ENCODE measurements around the gene TMEM38B.
"Not testable (repeated sequence)": the region's sequence is repeated elsewhere in the genome, so short reads cannot be mapped to it uniquely, and the experiment has no call there.

TMEM38B gene

DNA sequence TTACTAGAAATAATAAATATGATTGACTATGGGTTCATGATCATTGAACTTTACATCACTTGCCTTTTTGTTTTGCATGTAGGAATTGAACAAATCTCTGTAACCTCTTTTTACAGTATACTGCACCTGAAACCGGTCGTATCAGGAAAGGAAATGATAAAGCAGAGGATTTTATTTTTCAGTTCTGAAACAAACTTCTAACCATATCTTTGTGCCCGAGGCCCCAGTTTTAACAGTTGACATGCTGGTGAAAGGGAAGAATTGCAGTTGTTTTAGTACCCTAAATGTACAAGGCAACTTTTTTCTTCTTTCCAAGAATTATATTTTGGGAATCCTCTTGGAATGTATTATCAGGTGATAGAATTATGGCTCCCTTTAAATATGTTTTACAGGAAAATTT is 27.8 kb downstream of the TMEM38B start:
- no peak for DNase-seq (ENCODE audit: low read depth)

DNA sequence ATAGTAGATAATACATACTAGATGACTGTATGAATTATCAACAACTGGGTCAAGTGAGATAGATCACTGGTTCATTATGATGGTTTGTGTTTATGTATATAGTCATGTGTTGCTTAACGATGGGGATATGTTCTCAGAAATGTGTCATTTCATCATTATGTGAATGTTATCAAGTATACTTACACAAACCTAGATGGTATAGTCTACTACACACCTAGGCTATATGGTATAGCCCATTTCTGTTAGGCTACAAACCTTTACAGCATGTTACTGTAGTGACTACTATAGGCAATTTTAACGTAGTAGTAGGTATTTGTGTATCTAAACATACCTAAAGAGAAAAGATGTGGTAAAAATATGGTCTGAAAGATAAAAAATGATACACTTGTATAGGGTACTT is 31.0 kb downstream of the TMEM38B start:
- no peak for DNase-seq (ENCODE audit: low read depth)

DNA sequence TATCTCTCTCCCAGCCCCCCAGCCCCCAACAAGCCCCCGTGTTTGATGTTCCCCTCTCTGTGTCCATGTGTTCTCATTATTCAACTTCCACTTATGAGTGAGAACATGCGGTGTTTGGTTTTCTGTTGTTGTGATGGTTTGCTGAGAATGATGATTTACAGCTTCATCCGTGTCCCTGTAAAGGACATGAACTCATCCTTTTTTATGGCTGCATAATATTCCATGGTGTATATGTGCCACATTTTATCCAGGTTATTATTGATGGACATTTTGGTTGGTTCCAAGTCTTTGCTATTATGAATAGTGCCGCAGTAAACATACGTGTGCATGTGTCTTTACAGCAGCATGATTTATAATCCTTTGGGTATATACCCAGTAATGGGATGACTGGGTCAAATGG is 33.9 kb downstream of the TMEM38B start:
- DNase-seq (ENCODE audit: low read depth), result not testable (repeated sequence)

DNA sequence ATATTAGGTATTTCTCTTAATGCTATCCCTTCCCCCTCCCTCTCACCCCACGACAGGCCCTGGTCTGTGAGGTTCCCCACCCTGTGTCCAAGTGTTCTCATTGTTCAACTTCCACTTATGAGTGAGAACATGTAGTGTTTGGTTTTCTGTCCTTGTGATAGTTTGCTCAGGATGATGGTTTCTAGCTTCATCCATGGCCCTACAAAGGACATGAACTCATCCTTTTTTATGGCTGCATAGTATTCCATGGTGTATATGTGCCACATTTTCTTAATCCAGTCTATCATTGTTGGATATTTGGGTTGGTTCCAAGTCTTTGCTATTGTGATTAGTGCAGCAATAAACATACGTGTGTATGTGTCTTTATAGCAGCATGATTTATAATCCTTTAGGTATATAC is 37.1 kb downstream of the TMEM38B start:
- not testable (repeated sequence) for DNase-seq (ENCODE audit: low read depth)

DNA sequence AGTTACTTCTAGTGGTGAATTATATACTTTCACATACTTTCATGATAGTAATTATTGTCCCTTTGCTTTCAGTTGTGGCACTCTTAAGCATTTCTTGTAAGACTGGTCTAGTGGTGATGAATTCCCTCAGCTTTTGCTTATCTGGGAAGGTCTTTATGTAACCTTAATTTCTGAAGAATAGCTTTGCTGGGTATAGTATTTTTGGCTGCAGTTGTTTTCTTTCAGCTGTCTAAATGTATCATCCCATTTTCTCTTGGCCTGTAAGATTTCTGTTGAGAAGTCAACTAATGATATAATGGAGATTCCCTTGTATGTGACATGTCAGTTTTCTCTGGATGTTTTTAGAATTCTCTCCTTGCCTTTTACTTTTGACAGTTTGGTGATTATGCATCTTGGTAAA is 41.0 kb downstream of the TMEM38B start:
- DNase-seq (ENCODE audit: low read depth), result no peak

DNA sequence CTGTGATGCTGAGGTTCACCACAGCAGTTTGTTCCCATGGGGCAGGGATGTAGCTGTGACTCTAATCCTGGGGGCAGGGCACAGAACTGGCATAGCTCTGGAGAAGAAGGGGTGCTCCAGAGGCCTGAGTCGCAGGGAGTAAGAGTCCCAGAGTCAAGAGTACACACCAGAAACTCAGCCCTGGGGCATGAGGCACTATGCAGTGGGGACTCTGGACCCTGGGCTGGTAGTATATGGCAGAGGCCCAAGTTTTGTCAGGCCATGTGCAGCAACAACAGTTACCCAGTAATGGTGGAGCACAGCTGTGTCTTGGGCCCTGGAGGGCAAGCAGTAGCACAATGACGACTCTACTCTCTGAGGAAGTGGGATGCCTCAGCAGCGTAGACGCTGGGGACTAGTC is 42.9 kb downstream of the TMEM38B start:
- no peak for DNase-seq (ENCODE audit: low read depth)

DNA sequence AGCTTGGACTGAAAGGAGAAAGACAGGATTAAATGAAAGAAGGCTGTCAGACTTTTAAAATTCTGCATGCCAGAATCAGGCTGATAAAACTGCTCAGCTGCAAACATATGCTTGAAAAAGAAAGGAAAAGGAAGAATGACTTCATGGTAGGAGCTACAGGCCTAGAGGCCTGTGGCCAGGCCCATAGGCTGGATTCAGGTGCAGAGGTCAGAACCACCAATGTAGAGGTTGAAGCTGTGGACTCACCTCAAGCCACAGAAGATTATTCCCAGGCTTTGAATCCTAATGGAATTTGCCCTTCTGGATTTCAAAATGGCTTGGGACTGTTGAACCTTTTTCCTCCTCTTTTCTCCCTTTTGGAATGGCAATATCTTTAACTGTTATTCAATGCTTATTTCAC is 47.7 kb downstream of the TMEM38B start:
- no peak for DNase-seq (ENCODE audit: low read depth)

DNA sequence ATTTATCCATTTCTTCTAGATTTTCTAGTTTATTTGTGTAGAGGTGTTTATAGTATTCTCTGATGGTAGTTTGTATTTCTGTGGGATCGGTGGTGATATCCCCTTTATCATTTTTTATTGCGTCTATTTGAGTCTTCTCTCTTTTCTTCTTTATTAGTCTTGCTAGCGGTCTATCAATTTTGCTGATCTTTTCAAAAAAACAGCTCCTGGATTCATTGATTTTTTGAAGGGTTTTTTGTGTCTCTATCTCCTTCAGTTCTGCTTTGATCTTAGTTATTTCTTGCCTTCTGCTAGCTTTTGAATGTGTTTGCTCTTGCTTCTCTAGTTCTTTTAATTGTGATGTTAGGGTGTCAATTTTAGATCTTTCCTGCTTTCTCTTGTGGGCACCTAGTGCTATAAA is 53.0 kb downstream of the TMEM38B start:
- not testable (repeated sequence) for DNase-seq (ENCODE audit: low read depth)

DNA sequence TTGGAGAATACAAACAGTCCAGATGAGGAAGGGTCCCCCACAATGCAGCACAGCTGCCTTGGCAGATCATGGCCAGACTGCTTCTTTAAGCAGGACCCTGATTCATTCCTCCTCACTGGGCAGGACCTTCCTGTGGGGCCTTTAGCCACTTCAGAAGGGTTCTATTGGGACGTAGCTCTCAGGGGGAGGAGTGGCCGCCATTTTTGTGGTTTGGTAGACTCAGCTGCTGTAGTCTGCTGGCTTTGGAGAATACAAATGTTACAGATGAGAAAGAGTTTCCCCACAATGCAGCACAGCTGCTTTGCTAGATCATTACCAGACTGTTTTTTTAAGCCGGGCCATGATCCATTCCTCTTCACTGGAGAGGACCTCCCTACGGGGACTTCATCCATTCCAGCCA is 57.4 kb downstream of the TMEM38B start:
- DNase-seq (ENCODE audit: low read depth), result no peak

DNA sequence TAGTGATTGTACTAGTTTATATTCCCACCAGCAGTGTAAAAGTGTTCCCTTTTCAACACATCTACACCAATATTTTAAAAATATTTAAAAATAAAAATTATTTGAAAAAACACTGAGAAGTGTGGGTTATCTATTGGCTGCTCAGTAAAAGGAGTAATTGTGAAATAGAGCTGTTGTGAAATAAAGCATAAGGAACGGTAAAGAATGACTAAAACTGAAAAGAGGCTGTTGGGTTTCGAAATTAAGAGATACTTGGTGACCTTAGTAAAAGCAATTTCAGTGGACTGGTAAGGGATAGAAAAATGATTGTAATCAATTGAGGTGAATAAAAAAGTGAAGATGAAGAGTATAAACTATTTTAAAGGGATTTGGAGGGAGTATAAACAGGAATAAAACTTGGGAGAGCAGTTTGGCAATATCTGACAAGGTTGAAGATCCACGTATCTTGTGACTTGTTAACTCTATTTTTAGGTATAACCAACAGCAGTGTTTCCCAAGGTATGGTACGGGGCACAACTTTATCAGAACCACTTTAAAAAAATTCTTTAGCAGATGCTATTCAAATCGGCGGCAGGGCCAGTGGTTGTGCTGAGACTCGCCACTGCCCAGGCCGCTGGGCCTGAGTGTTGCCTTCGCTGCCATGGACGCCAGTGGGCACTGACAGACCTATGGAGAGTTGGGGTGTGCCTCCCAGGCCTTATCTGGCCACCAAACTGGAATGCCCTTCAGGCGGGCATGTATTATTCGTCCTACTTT is 63.3 kb downstream of the TMEM38B start:
- no peak for DNase-seq (ENCODE audit: low read depth)

DNA sequence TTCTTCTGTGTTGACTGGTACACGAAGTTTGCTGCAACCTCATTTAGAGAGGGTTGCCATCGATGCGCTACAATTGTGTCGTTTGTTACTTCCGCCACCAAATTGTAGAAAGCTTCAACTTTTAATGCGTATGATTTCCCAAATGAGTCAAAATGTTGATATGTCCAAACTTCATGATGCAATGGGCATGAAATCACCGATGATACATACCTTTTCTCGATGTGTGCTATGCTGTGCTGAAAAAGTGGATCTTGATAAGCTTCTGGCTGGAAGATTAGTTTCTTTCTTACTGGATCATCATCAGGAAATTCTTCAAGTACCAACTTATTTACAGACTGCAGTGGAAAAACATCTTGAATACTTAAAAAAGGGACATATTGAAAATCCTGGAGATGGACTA is 65.7 kb downstream of the TMEM38B start:
- DNase-seq (ENCODE audit: low read depth), result no peak

DNA sequence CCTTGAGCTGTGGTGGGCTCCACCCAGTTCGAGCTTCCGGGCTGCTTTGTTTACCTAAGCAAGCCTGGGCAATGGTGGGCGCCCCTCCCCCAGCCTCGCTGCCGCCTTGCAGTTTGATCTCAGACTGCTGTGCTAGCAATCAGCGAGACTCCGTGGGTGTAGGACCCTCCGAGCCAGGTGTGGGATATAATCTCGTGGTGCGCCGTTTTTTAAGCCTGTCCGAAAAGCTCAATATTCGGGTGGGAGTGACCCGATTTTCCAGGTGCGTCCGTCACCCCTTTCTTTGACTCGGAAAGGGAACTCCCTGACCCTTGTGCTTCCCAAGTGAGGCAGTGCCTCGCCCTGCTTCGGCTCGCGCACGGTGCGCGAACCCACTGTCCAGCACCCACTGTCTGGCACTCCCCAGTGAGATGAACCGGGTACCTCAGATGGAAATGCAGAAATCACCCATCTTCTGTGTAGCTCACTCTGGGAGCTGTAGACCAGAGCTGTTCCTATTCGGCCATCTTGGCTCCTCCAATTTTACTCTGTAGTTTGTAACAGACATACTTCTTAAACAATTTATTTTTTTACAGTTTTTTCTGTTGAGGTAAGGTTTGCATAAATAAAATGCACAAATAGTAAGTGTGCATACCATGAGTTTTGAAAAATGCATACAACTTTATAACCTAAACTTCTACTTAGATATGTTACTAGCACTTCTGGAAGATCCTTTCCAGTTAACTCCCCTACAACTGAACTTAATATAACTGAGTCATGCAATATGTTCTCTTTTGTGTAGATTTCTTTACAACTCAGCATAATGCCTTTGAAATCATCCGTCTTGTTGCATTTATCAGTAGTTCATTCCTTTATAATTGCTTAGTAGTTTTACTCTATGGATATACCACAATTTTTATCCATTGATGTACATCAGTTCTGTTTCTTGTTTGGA is 88.5 kb downstream of the TMEM38B start:
- DNase-seq (ENCODE audit: low read depth), result not testable (repeated sequence)

DNA sequence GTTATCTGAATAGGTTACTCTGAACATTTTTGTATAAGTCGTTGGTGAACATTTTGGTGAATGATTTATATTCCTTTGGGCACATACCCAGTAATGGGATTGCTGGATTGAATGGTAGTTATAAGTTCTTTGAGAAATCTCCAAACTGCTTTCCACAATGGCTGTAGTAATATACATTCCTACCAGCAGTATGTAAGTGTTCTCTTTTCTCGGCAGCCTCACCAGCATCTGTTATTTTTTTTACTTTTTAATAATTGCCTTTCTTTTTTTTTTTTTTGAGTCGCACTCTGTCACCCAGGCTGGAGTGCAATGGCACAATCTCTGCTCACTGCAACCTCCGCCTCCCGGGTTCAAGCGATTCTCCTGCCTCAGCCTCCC is 89.1 kb downstream of the TMEM38B start:
- not testable (repeated sequence) for DNase-seq (ENCODE audit: low read depth)

DNA sequence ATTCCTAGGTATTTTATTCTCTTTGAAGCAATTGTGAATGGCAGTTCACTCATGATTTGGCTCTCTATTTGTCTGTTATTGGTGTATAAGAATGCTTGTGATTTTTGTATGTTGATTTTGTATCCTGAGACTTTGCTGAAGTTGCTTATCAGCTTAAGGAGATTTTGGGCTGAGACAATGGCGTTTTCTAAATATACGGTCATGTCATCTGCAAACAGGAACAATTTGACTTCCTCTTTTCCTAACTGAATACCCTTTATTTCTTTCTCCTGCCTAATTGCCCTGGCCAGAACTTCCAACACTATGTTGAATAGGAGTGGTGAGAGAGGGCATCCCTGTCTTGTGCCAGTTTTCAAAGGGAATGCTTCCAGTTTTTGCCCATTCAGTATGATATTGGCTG is 92.5 kb downstream of the TMEM38B start:
- DNase-seq (ENCODE audit: low read depth), result not testable (repeated sequence)

DNA sequence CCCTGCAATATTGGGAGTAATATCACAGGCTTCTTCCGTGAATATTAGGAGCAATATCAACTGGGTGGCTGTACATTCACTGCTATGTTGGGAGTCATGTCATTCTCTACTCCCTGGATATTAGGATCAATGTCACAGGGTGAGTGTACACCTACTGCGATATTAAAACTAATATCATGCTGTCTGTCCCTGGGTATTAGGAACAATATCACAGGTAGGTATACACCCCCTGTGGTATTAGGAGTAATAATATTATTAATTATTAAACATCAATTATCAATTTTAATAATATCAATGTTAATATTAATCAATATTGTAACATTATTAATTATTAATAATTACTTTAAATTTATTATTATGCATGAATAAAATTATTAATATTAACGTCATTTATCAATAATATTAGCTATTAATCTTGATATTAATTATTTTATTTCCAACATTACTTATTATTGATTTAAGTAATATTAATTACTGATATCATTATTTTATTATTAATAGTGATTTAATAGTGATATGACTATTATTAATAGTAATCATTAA is 121.9 kb downstream of the TMEM38B start:
- no peak for DNase-seq (ENCODE audit: low read depth)

DNA sequence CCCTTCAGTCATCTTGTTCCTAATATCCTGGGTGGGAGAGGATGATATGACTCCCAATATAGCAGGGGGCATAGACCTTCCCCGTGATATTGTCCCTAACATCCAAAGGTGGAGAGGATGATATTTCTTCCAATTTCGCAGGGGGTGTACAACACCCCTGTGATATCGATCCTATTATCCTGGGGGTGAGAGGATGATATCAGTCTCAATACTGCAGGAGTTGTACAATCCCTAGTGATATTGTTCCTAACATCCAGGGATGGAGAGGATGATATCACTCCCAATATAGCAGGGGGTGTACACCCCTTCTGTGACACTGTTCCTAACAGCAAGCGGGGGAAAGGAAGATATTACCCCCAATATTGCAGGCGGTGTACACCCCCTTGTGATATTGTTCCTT is 122.6 kb downstream of the TMEM38B start:
- DNase-seq (ENCODE audit: low read depth), result no peak

DNA sequence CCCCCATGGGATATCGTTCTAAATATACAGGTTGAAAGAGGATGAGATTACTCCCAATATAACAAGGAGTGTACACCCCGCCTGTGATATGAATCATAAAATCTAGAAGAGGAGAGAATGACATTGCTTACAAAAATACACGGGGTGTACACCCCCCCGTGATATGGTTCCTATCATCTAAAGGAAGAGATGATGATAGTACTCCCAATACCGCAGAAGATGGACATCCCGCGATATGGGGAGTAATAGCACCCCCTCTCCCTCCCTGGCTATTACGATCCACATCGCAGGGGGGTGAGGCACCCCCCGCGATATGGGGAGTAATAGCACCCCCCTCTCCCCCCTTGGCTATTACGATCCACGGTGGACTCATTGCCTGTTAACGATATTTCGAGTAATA is 124.6 kb downstream of the TMEM38B start:
- DNase-seq (ENCODE audit: low read depth), result no peak

DNA sequence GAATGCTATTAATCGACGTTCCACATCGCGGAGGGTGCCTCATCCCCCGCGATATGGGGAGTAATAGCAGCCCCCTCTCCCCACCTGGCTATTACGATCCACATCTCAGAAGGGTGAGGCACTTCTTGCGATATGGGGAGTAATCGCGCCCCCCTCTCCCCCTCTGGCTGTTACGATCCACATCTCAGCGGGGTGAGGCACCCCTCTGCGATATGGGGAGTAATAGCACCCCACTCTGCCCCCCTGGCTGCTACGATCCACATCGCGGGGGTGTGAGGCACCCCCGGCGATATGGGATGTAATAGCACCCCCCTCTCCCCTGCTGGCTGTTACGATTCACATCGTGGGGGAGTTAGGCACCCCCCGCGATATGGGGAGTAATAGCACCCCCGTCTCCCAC is 128.5 kb downstream of the TMEM38B start:
- no peak for DNase-seq (ENCODE audit: low read depth)

Measured in HS-27A (cell line).